ENCODE data around the gene KCNQ2.

GRCh38 chr20:63377951-63378381 is 94.5 kb downstream of the KCNQ2 start:
- TF ChIP-seq CTCF (IDR thresholded peaks at IDR 0.05) (no peak), POLR2A (IDR thresholded peaks at IDR 0.05) (no peak)
